ENCODE measurements around the gene COA5.

GRCh38 chr2:98556344-98557033 is 51.8 kb downstream of the COA5 start:
- TF ChIP-seq CTCF (IDR thresholded peaks at IDR 0.05) (no peak), EZH2 (IDR thresholded peaks at IDR 0.05) (no peak)

All from neural progenitor cell (in vitro differentiated cells).